Measurements from ENCODE around the gene RHOBTB1. TPM values are rescaled to one million over a fixed set of nuclear protein-coding genes. Genes with fewer than 3 reads are reported as not detected.

Gene RHOBTB1, protein sequence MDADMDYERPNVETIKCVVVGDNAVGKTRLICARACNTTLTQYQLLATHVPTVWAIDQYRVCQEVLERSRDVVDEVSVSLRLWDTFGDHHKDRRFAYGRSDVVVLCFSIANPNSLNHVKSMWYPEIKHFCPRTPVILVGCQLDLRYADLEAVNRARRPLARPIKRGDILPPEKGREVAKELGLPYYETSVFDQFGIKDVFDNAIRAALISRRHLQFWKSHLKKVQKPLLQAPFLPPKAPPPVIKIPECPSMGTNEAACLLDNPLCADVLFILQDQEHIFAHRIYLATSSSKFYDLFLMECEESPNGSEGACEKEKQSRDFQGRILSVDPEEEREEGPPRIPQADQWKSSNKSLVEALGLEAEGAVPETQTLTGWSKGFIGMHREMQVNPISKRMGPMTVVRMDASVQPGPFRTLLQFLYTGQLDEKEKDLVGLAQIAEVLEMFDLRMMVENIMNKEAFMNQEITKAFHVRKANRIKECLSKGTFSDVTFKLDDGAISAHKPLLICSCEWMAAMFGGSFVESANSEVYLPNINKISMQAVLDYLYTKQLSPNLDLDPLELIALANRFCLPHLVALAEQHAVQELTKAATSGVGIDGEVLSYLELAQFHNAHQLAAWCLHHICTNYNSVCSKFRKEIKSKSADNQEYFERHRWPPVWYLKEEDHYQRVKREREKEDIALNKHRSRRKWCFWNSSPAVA
- 44.8 TPM for total RNA-seq

DNA sequence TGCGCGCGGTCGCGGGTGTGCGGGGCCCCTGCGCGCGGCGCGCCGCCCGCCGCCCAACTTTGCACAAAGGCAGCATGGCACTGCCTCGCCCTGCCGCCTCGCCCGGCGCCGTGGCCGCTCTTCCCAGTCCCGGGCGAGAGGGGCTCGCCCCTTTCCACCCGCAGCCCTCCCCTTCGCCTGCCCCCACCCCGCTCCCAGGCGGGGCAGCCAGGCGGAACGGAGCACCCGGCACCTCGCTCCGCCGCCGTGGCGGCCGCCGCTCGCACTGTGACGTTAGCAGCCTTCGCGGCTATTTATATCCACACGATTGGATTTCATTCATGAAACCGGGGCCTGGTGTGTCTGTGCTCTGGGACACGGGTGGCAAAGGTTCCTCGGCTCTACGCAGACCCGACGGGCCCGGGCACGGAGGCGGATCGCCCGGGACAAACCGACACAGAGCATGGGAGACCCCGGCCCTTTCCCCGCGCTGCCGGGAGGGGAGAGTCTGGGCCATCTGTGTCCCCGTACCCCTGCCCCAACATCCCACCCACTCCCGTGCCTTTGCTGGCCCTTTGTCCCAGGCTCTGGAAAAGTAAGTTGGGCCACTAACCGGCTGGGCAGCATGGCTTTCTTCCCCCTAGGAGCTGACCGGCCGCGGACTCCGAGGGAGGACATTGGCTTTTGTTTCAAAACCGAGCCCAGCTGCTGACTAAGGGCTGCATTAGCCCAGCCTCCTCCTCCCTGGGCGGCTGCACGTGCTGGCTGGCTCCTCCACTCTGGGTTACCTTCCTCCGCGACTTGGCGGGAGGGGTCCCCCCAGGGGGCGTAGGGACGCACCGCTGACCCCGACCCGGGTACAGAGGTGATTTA, at the start of gene RHOBTB1:
Gene RHOBTB1 (minus strand): TSS at position 128 of the 852 bp plus-strand sequence. CDS start 32,643 bp downstream, outside the sequence.

Small RNA genes within 50 kb of the gene (small RNA-seq; reads per million reads assigned to genes)
- gene RNU2-72P (ENCODE audit: low replicate concordance), result 0.16 reads per million

Other genes starting within 250 kb of the RHOBTB1 start
- 27.1 TPM for gene CDK1, start 165.7 kb downstream of the RHOBTB1 start, total RNA-seq

All from metanephros (tissue), 2 donors.